ENCODE measurements around the gene GTPBP3. TPM values are rescaled to one million over a fixed set of nuclear protein-coding genes. Genes with fewer than 3 reads are reported as not detected.

Gene GTPBP3
- 10 to 100 TPM; 19.4 to 44.1 (median 28.2) TPM for total RNA-seq
- polyA plus RNA-seq, result 10 to 100 TPM; 13.0 to 24.5 (median 17.5) TPM
- long read RNA-seq, donor 1, partial matches to known transcripts, result 0 of 5 reads
- long read RNA-seq, donor 1, other reads (novel, unspliced or antisense), result 0 of 5 reads
- long read RNA-seq, donor 2, partial matches to known transcripts, result 0 of 4 reads
- long read RNA-seq, donor 2, other reads (novel, unspliced or antisense), result 0 of 4 reads

GRCh38 chr19:17336872-17337674, at the start of gene GTPBP3:
Gene GTPBP3, plus strand, starts transcription at chr19:17337553. Its CDS starts 59 bp downstream, at chr19:17337612.
- peaks cover 19 to 72% (median 48%) of the 10 kb centered on the region in 6 donors for H3K4me1 ChIP-seq
- H3K36me3 ChIP-seq, result peaks cover 0 to 22% (median 6%) of the 10 kb centered on the region in 6 donors
- H3K4me3 ChIP-seq, result peak within 1 kb of the TSS; percentile 50 to 83 (median 74)
- H3K27me3 ChIP-seq (replicated peaks in 1 of 7), result peaks cover 0 to 5% (median 0%) of the 10 kb centered on the region in 7 donors
- no peaks in the 10 kb centered on the region for H3K9me3 ChIP-seq
- 0 to 1% (median 0%) methylated on average over 30 to 41 of the region's 41 CpGs for WGBS, 5 donors
- peak within 1 kb of the TSS; percentile 87 to 94 (median 90) for H3K27ac ChIP-seq
- intact Hi-C loops (cut with DNase I; ENCODE audit: low total_unique reads), result no loop called here
- TF ChIP-seq POLR2AphosphoS5 (IDR thresholded peaks at IDR 0.05), result peak; percentile 81 to 84 (median 83)
- peak in 2 of 11 experiments; percentile 15 to 18 for TF ChIP-seq CTCF (IDR thresholded peaks at IDR 0.05 in 8 of 11, conservative IDR thresholded peaks at IDR 0.05 in 3 of 11)
- no peak for TF ChIP-seq POLR2A (IDR thresholded peaks at IDR 0.05)
- peak; percentile 99 for DNase-seq

- H3K4me1 ChIP-seq, result peaks cover 0 to 40% (median 13%) of the 10 kb centered on the region in 6 donors
- WGBS, 5 donors, result 12 to 18% (median 15%) methylated on average over 11 to 22 of the region's 22 CpGs
- DNase-seq, result peak; percentile 85
- H3K27me3 ChIP-seq (replicated peaks in 1 of 7), result peaks cover 0 to 8% (median 0%) of the 10 kb centered on the region in 7 donors
- no peaks in the 10 kb centered on the region for H3K9me3 ChIP-seq
- TF ChIP-seq POLR2AphosphoS5 (IDR thresholded peaks at IDR 0.05), result no peak
- TF ChIP-seq CTCF (IDR thresholded peaks at IDR 0.05 in 8 of 11, conservative IDR thresholded peaks at IDR 0.05 in 3 of 11), result peak in 1 of 11 experiments; percentile 14
- H3K27ac ChIP-seq, result no peak overlapping the region
- intact Hi-C loops (cut with DNase I; ENCODE audit: low total_unique reads), result no loop called here
- peaks cover 0 to 18% (median 0%) of the 10 kb centered on the region in 6 donors for H3K36me3 ChIP-seq
- peak overlapping the region in 1 of 8 donors; percentile 27 for H3K4me3 ChIP-seq
Measured at GRCh38 chr19:17289489-17289888, 47.9 kb upstream of the GTPBP3 start.

- H3K27me3 ChIP-seq (replicated peaks in 1 of 7), result peaks cover 0 to 8% (median 0%) of the 10 kb centered on the region in 7 donors
- peak overlapping the region; percentile 35 to 84 (median 76) for H3K27ac ChIP-seq
- no peaks in the 10 kb centered on the region for H3K9me3 ChIP-seq
- peak; percentile 53 to 87 (median 75) for TF ChIP-seq CTCF (IDR thresholded peaks at IDR 0.05 in 8 of 11, conservative IDR thresholded peaks at IDR 0.05 in 3 of 11)
- no peak for TF ChIP-seq POLR2A (IDR thresholded peaks at IDR 0.05)
- TF ChIP-seq POLR2AphosphoS5 (IDR thresholded peaks at IDR 0.05), result peak; percentile 63 to 84 (median 78)
- 0 to 7% (median 2%) methylated on average over 19 to 46 of the region's 46 CpGs for WGBS, 5 donors
- DNase-seq, result peak; percentile 94
- H3K4me1 ChIP-seq, result peaks cover 0 to 49% (median 16%) of the 10 kb centered on the region in 6 donors
- peaks cover 0 to 10% (median 0%) of the 10 kb centered on the region in 6 donors for H3K36me3 ChIP-seq
- intact Hi-C loops (cut with DNase I; ENCODE audit: low total_unique reads), result loop anchor here (5.0 kb wide), 1 partner anchor 95 kb away; no protein-coding TSS in a partner anchor
- H3K4me3 ChIP-seq, result peak overlapping the region; percentile 63 to 85 (median 71)
Measured at GRCh38 chr19:17292301-17293074, 44.9 kb upstream of the GTPBP3 start.

Measured in spleen (tissue), 13 donors.